Measurements from ENCODE around the gene PKP3.

Gene PKP3

GRCh38 chr11:414318-414857 lies 20.4 kb downstream of the PKP3 start:
- no peaks in the 10 kb centered on the region for H3K79me2 ChIP-seq
- no peaks in the 10 kb centered on the region for H3K9me3 ChIP-seq (ENCODE audit: control insufficient read depth, low read length)
- H3K36me3 ChIP-seq (ENCODE audit: control insufficient read depth, insufficient read depth, low read length) = no peaks in the 10 kb centered on the region
- H3K4me3 ChIP-seq (ENCODE audit: low read depth, low read length) = peak overlapping the region; percentile 16
- H3K4me2 ChIP-seq (ENCODE audit: low read length) = no peak overlapping the region
- H3K27ac ChIP-seq = no peak overlapping the region
- H3K4me1 ChIP-seq = no peaks in the 10 kb centered on the region
- no peak overlapping the region for H2AFZ ChIP-seq
- TF ChIP-seq CTCF (IDR thresholded peaks at IDR 0.05) = no peak
- no peak overlapping the region for H3K9ac ChIP-seq
- no peaks in the 10 kb centered on the region for H3K27me3 ChIP-seq (ENCODE audit: control insufficient read depth, insufficient read depth, low read length)

- Histone ChIP-seq H3K4me3 (ENCODE audit: low read depth, low read length) (peak overlapping the region; percentile 51), H3K4me2 (ENCODE audit: low read length) (peak overlapping the region; percentile 73), H3K9me3 (ENCODE audit: control insufficient read depth, low read length) (no peaks in the 10 kb centered on the region), H2AFZ (no peak overlapping the region), H3K27ac (no peak overlapping the region), H3K9ac (no peak overlapping the region), H3K79me2 (no peaks in the 10 kb centered on the region), H3K36me3 (ENCODE audit: control insufficient read depth, insufficient read depth, low read length) (no peaks in the 10 kb centered on the region), H3K27me3 (ENCODE audit: control insufficient read depth, insufficient read depth, low read length) (no peaks in the 10 kb centered on the region), H3K4me1 (no peaks in the 10 kb centered on the region)
- no peak for TF ChIP-seq CTCF (IDR thresholded peaks at IDR 0.05)
Observed at GRCh38 chr11:415640-416041, 21.6 kb downstream of the PKP3 start.

DNA sequence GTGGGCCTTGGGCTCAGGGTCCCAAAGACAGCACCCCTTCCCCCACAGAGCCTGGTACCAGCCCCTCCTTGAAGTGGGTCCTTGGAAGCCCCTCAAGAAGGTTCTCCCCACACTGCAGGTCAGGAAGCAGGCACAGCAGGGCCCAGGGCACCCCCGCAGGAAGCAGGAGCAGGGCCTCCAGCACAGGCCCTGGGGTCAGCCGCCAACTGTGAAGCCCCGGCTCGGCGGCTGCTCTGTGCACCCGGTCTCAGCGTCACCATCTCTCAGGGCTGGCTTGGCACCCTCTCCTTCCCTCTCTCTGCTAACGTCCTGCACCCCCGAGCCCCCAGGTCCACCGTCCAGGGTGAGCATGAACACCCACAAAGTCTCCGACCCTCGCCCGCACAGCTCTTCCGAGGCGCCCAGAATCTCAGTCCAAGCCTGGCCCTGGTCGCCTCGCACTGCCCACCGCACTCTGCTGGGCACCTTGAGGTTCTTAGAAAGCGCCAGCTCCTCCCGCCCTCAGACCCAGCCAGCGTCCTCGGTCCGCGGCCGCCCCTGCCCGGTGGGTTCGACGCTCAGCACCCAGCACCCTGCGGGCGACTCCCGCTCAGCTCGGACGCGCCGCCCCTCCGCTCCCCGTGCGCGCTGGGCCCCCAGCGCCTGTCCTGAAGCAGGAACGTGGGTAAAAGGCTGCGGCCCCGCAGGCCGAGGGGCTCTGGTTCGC lies 22.2 kb downstream of the PKP3 start:
- no peaks in the 10 kb centered on the region for H3K27me3 ChIP-seq (ENCODE audit: control insufficient read depth, insufficient read depth, low read length)
- H3K27ac ChIP-seq = peak overlapping the region; percentile 54
- H3K79me2 ChIP-seq = no peaks in the 10 kb centered on the region
- TF ChIP-seq CTCF (IDR thresholded peaks at IDR 0.05) = no peak
- H3K36me3 ChIP-seq (ENCODE audit: control insufficient read depth, insufficient read depth, low read length) = no peaks in the 10 kb centered on the region
- no peaks in the 10 kb centered on the region for H3K9me3 ChIP-seq (ENCODE audit: control insufficient read depth, low read length)
- H2AFZ ChIP-seq = peak overlapping the region; percentile 73
- H3K9ac ChIP-seq = no peak overlapping the region
- peak overlapping the region; percentile 73 for H3K4me2 ChIP-seq (ENCODE audit: low read length)
- peak overlapping the region; percentile 51 for H3K4me3 ChIP-seq (ENCODE audit: low read depth, low read length)
- no peaks in the 10 kb centered on the region for H3K4me1 ChIP-seq

GRCh38 chr11:416757-417621 lies 23.0 kb downstream of the PKP3 start:
- Histone ChIP-seq H3K9me3 (ENCODE audit: control insufficient read depth, low read length) (no peaks in the 10 kb centered on the region), H3K9ac (peak overlapping the region; percentile 53), H3K4me2 (ENCODE audit: low read length) (peak overlapping the region; percentile 73), H3K36me3 (ENCODE audit: control insufficient read depth, insufficient read depth, low read length) (no peaks in the 10 kb centered on the region), H3K79me2 (no peaks in the 10 kb centered on the region), H3K4me1 (no peaks in the 10 kb centered on the region), H3K27me3 (ENCODE audit: control insufficient read depth, insufficient read depth, low read length) (no peaks in the 10 kb centered on the region), H3K4me3 (ENCODE audit: low read depth, low read length) (peak overlapping the region; percentile 51), H3K27ac (peak overlapping the region; percentile 54), H2AFZ (peak overlapping the region; percentile 74)
- no peak for TF ChIP-seq CTCF (IDR thresholded peaks at IDR 0.05)
